ENCODE measurements around the gene UGT1A3.

The UGT1A3 gene

GRCh38 chr2:233758141-233758540 lies 29.3 kb downstream of the UGT1A3 start:
- DNase-seq (ENCODE audit: low spot score) = no peak

- no peak for DNase-seq (ENCODE audit: low spot score)
These were observed 30.0 kb downstream of the UGT1A3 start for GRCh38 chr2:233758849-233759248.

GRCh38 chr2:233760043-233760442 lies 31.2 kb downstream of the UGT1A3 start, which contains the start of gene UGT1A1:
TSS of gene UGT1A1 (plus strand) at chr2:233760270. CDS start at chr2:233760288, 18 bp downstream.
- no peak for DNase-seq (ENCODE audit: low spot score)

- DNase-seq (ENCODE audit: low spot score) = no peak
These were observed 32.4 kb downstream of the UGT1A3 start for GRCh38 chr2:233761040-233761769.

GRCh38 chr2:233764264-233764663 lies 35.4 kb downstream of the UGT1A3 start:
- DNase-seq (ENCODE audit: low spot score) = peak; percentile 39

- peak; percentile 45 for DNase-seq (ENCODE audit: low spot score)
These were observed 35.9 kb downstream of the UGT1A3 start for GRCh38 chr2:233764761-233765160.

GRCh38 chr2:233766416-233766815 lies 37.6 kb downstream of the UGT1A3 start:
- DNase-seq (ENCODE audit: low spot score) = no peak

GRCh38 chr2:233768076-233768475 lies 39.2 kb downstream of the UGT1A3 start:
- DNase-seq (ENCODE audit: low spot score) = no peak

GRCh38 chr2:233769260-233769659 lies 40.4 kb downstream of the UGT1A3 start:
- no peak for DNase-seq (ENCODE audit: low spot score)

GRCh38 chr2:233772153-233772552 lies 43.3 kb downstream of the UGT1A3 start:
- DNase-seq (ENCODE audit: low spot score) = no peak

GRCh38 chr2:233772583-233772982 lies 43.7 kb downstream of the UGT1A3 start:
- DNase-seq (ENCODE audit: low spot score) = peak; percentile 36

- no peak for DNase-seq (ENCODE audit: low spot score)
These were observed 45.0 kb downstream of the UGT1A3 start for GRCh38 chr2:233773854-233774253.

- DNase-seq (ENCODE audit: low spot score) = no peak
These were observed 46.6 kb downstream of the UGT1A3 start for GRCh38 chr2:233775414-233775813.

- no peak for DNase-seq (ENCODE audit: low spot score)
These were observed 49.2 kb downstream of the UGT1A3 start, which contains the start of gene MROH2A for GRCh38 chr2:233778030-233778429. TSS of gene MROH2A (plus strand) at chr2:233778330. CDS start at chr2:233779359, 1,029 bp downstream.

- DNase-seq (ENCODE audit: low spot score) = no peak
These were observed 50.9 kb downstream of the UGT1A3 start for GRCh38 chr2:233779722-233780121.

- DNase-seq (ENCODE audit: low spot score) = no peak
These were observed 51.9 kb downstream of the UGT1A3 start for GRCh38 chr2:233780771-233781170.

- no peak for DNase-seq (ENCODE audit: low spot score)
These were observed 60.7 kb downstream of the UGT1A3 start for GRCh38 chr2:233789554-233789953.

GRCh38 chr2:233791151-233791882 lies 62.5 kb downstream of the UGT1A3 start:
- no peak for DNase-seq (ENCODE audit: low spot score)

GRCh38 chr2:233791883-233792329 lies 63.1 kb downstream of the UGT1A3 start:
- DNase-seq (ENCODE audit: low spot score) = no peak

- no peak for DNase-seq (ENCODE audit: low spot score)
These were observed 63.9 kb downstream of the UGT1A3 start for GRCh38 chr2:233792720-233793119.

GRCh38 chr2:233793465-233794127 lies 64.8 kb downstream of the UGT1A3 start:
- DNase-seq (ENCODE audit: low spot score) = no peak

GRCh38 chr2:233794128-233794658 lies 65.4 kb downstream of the UGT1A3 start:
- DNase-seq (ENCODE audit: low spot score) = no peak
